HS-5 (cell line): Measurements from ENCODE around the gene KRTAP12-2.

ENCODE experiments used
- DNase-seq: peaks from one replicate; pipeline ENCODE4 v3.0.0-alpha.2; 2012; ENCODE audit warnings: low read depth

KRTAP12-2 gene

DNA sequence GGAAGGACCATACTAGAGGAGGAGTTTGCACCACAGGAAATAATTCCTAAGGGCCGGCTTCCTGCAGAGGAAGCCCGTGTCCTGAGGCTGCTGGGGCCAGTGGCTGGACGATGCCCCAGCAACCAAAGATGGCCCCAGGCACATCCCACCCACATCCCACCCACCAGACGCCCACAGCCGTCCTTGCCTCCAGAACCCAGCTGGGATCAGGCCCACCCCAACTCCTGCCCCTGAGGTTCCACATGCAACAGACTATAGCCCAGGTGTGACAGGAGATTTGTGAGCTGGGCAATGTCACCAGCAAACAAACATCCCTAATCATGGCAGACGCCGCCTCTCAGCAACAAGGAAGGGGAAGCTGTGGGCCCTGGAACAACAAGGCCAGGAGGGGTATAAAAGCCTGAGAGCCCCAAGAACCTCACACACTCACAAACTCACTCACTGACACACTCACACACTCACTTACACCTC is 40.0 kb downstream of the KRTAP12-2 start, which contains the start of gene KRTAP10-9:
Gene KRTAP10-9 (plus strand): TSS at position 421 of the 471 bp plus-strand sequence. CDS start 79 bp downstream, outside the sequence.
- no peak for DNase-seq

DNA sequence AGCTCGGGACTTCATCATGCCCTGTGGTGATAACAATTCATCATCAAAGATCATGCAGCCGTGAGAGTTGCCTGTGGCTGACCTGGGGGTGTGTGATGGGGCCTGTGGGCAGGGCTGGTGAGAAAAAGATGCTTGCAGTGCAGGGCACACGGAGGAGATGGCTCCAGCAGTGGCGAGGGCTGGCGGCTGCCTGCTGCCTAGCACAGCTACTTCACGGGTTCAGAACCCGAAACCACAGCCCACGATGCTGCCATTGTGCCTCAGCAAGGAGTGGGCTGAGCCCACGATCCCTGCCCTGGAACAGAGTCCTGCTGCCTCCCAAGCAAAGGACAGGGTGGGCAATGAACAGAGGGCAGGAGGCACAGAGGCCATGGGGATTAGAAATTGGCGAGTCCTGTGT is 40.5 kb downstream of the KRTAP12-2 start:
- DNase-seq = no peak

DNA sequence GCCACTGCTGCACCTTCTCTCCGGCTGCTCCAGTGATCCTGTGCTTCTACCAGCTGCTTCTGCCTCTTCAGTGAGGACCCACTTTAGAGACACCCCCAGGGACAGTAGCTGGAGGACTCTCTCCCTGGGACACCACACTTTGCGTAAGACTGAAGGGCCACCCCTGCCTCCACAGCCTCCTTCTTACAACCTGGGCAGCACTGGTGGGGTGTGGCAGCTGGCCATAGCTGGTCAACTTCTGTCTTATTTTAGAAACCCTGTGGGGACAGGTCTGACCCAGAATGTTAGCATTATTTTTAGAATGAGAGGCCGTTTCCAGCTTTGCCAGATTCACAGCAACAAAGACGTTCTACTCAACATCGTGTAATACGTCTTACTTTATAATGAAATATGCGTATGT is 41.0 kb downstream of the KRTAP12-2 start:
- DNase-seq = no peak

DNA sequence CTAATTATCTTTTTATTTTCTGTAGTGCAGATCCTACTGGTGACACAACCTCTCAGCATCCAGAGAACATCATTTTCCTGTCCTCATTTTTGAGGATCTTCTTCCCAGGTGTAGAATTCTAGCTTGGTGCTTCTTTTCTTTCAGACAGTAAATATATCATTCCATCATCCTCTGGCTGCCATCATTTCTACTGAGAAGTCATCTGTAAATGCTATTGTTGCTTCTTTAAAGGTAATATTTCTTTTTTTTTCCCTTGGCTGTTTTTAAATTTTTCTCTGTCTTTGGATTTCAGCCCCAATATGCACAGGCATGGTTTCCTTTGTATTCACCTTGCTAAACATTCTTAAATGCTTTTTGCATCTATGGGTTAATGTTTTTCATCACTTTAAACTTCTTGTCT is 43.2 kb downstream of the KRTAP12-2 start:
- DNase-seq = no peak

DNA sequence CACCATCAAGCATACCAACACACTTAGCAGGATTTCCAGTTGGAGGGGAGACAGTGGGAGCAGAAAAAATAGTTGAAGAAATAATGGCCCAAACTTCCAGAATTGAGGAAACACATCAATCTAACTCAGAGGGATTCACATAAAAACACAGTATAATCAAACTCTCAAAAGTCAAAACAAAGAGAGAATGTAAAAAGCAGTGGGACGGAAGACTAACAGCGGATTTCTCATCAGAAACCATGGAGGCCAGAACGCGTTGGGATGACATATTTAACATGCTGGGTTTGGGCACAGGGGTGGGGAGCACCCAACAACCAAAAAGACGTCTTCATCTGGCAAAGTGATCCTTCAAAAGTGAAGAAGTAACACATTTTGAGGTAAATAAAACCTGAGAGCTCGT is 46.8 kb downstream of the KRTAP12-2 start:
- DNase-seq = no peak

DNA sequence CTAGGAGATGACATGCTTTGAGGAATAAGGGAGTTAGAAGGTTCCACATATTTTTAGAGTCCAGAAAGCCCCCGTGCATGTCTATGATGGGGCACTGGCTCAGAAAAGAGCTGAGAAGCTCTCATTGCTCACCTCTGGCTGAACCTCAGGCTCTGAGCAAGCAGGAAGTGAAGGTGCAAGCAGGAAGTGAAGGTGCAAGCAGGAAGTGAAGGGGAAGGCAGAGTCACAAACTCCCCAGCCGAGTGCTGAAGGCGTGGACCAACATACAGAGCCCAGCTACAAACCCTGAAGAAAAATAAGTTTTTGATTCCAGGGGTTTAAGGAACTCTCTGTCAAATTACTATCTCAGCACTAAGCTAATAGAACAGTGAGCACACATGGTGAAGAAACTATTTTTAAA is 47.8 kb downstream of the KRTAP12-2 start:
- DNase-seq = no peak

DNA sequence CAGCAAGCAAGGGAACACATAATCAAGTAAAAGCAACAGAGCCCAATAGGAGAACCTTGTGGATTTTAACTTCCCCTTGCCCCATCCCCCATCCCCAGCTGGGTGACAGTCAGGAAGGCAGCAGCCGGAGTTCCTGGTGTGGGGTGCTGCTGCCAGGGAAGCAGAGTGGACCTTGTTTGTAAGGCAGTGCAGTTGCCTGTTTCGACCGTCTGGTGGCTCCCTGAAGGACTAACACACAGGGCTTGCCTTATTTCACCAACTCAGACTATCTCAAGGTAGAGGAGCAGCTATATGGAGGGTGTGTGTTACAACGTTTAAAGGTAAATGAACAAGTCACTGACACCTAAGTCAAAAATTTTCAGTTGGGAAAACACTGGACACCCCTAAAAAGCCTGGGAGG is 48.2 kb downstream of the KRTAP12-2 start:
- DNase-seq = no peak

DNA sequence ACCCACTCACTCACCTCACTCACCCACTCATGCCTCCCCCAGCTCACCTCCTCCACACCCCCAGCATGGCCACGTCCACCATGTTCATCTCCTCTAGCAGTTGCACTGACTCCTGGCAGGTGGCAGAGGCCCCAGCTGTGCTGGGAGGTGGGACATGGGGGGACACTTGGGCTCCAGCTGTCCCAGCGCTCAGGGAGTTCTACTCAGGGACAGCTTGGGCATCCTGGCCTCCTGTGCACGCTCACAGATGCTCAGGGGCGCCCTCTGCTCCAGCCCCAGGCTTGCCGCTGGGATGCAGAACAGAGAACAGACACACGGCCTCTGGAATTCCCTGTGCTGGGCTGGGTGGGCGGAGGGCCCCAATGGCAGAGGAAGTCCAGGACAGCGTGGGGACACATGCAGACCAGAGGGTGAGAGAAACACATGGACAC is 49.6 kb downstream of the KRTAP12-2 start:
- DNase-seq = no peak

DNA sequence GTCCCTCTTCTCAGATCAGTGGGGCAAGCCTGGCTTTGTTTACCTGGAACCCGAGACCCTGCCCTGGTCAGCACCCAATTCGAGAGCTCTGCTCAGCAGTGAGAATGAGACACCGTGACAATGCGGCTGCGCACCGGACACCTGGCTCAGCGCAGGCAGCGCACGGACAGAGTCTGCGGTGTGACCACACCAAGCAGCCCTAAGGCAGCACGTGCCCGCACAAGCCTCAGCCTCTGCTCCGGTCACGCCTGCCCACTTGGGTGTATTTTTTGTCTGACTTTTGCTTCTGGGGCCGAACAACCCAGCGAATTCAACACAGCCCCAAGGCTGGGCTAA is 50.2 kb downstream of the KRTAP12-2 start:
- no peak for DNase-seq
